ENCODE results near the gene RAB1A.
"Not testable (repeated sequence)": the region's sequence is repeated elsewhere in the genome, so short reads cannot be mapped to it uniquely, and the experiment has no call there.

The RAB1A gene

GRCh38 chr2:65129826-65130663 lies at the start of gene RAB1A:
Gene RAB1A (minus strand): TSS chr2:65130106. CDS start chr2:65129915, 191 bp downstream.
- DNase-seq: peak; percentile 98

DNA sequence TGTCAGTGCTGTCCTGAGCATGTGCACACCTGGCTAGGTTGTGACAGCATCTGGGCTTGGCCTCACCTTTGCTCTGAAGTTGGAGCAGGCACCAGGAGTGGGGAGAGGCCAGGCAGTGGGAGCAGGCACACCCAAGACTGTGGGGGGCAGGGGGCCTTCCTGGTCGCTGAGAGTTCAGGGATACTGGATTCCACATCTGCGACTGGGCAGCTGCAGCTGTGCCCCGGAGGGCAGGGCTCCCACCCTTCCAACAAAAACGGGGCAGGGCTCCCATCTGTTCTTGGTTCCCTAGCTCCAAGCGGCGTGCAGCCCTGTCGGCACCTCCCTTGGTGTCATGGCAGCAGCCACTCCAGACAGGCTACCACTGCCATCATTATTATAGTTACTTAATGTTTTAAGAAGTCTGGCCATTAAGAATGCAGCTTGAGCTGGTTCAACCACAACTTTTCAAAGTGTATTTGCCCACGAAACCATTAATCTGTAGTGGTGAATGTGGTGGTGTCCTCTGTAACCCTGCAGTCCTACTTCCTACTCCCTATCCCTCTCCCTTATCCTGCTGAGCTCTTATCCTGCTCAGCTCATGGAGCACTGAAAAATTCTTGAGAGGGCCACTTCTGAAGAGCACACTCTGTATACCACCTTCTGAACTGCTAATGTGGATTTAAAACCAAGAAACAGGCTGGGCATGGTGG lies 48.0 kb upstream of the RAB1A start:
- DNase-seq: no peak

DNA sequence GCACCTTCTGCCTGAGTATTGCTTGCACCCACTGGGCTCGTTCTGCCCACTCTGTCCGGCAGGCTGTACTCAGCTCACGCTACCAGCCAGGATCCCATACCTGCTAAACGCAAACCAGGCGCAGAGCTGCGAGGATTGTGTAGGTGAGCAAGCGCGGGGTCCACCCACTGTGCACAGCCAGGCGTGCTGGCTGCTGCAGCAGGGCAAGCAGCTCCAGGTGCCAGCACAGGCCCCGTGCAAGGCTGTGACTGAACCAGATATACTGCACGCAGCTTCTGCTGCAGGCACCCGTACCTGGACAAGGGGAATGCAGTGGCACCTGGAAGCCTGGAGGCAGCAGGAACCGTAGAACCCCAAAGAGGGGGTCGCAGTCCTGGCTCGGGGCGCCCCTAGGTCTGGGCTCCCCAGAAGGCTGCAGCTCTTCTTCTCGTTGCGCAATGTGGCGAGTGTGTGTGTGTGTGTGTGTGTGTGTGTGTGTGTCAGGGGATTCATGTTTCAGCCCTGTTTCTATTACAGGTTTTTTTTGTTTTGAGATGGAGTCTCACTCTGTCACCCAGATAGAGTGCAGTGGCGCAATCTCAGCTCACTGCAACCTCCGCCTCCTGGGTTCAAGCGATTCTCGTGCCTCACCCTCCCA lies 46.1 kb upstream of the RAB1A start:
- DNase-seq: no peak

GRCh38 chr2:65174031-65174430 lies 44.1 kb upstream of the RAB1A start:
- not testable (repeated sequence) for DNase-seq

- no peak for DNase-seq
These were observed 43.3 kb upstream of the RAB1A start for GRCh38 chr2:65172994-65173790.

- DNase-seq: not testable (repeated sequence)
These were observed 40.9 kb upstream of the RAB1A start for GRCh38 chr2:65170611-65171477.

DNA sequence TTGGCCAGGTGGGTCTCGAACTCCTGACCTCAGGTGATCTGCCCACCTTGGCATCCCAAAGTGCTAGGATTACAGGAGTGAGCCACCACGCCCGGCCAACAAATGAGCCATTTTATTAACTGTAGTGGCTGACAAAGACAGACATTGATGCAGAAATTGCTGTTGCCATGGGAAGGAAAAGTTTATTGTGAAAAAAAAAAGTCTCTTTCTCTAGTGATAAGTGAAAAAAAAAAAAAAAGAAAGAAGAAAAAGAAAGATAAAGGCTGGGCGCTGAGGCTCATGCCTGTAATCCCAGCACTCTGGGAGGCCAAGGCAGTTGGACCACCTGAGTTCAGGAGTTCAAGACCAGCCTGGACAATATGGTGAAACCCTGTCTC lies 39.8 kb upstream of the RAB1A start:
- DNase-seq: no peak

DNA sequence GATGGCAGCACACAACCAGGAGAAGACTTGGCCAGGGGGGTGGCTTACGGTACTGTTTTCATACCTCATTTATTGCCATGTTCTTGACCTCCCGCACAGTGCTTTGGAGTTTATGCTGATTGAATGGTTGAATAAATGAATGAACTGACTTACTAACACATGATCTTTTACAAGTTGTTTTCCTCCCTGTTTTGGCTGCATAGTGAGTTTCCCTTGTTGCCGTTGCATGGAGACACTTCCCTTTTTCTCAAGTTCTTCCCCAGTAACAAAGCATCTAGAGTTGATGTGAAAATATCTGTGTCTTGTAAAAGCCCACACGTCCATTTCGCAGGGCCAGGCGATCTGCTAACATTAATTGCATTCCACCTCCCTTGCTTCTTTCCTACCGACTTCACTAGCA lies 35.7 kb upstream of the RAB1A start:
- DNase-seq: no peak

GRCh38 chr2:65164426-65164891 lies 34.6 kb upstream of the RAB1A start:
- DNase-seq: no peak

DNA sequence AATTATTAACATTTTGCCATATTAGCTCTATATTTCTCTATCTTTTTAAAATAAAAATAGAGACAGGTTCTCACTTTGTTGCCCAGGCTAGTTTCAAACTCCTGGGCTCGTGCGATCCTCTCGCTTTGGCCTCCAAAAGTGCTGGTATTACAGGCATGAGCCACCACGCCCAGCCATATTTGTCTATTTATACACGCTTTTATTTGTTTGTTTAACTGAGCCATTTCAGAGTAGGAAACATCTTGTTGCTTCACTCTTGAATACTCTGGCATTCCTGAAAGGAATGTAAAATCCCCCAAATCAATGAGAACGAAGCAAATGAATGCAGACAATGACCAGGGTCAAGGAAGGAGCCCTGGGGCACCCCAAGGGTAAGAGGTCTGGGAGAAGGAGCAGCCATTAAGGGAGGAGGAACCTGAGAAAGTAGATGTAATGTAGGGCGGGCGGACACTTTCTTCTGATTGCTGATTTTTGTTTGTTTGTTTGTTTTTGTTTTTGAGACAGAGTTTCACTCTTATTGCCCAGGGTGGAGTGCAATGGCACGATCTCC lies 31.7 kb upstream of the RAB1A start:
- DNase-seq: no peak

GRCh38 chr2:65159906-65160305 lies 30.0 kb upstream of the RAB1A start:
- no peak for DNase-seq

DNA sequence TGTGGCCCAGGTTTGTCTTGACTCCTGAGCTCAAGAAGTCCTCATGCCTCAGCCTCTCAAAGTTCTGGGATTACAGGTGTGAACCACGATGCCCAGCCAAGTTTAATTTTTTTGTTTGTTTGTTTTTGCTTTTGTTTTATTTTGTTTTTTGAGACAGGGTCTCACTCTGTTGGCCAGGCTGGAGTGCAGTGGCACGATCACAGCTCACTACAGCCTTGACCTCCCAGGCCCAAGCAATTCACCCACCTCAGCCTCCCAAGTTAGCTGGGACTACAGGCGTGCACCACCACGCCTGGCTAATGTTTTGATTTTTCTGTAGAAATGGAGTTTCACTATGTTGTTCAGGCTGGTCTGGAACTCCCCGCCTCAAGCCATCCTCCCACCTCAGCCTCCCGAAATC lies 29.4 kb upstream of the RAB1A start:
- DNase-seq: no peak

DNA sequence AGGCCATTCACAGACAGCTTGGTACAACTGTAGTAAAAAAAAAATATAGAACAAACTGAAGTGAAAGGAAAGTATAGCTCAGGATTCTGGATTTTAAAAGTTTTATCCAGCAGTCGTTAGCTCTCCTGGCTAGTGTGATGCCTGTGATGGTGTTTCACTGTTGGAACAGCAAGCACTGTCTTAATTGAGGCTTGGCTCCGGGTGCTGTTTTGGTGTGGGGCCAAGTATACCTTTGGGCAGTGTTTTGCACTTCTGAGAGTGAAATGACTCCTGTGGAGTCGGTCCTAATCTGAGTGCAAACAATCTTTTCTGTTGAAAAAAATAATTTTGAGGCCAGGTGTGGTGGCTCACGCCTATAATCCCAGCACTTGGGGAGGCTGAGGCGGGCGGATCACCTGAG lies 28.7 kb upstream of the RAB1A start:
- no peak for DNase-seq

GRCh38 chr2:65157856-65158255 lies 27.9 kb upstream of the RAB1A start:
- not testable (repeated sequence) for DNase-seq

GRCh38 chr2:65156041-65156440 lies 26.1 kb upstream of the RAB1A start:
- DNase-seq: no peak

- DNase-seq: no peak
These were observed 23.6 kb upstream of the RAB1A start for GRCh38 chr2:65153515-65153914.

- no peak for DNase-seq
These were observed 16.2 kb upstream of the RAB1A start for GRCh38 chr2:65146078-65146477.

DNA sequence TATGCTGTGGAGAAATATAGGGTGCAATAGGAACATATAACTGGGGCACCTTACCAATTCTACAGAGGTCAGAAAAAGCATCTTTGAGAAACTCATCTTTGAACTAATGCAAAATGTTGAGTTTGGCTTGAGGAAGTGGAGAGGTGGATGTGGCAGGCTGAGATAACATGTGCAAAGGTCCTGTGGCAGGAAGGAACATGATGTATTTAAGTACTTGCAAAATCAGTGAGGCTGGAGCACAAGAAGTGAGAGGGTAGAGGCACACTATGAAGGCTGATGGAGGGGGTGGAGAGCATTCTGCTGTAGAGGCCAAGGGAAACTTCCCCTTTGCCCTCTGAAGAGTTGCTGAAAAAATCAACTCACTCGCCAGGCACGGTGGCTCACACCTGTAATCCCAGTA lies 14.7 kb upstream of the RAB1A start:
- no peak for DNase-seq

GRCh38 chr2:65142515-65142914 lies 12.6 kb upstream of the RAB1A start:
- no peak for DNase-seq

DNA sequence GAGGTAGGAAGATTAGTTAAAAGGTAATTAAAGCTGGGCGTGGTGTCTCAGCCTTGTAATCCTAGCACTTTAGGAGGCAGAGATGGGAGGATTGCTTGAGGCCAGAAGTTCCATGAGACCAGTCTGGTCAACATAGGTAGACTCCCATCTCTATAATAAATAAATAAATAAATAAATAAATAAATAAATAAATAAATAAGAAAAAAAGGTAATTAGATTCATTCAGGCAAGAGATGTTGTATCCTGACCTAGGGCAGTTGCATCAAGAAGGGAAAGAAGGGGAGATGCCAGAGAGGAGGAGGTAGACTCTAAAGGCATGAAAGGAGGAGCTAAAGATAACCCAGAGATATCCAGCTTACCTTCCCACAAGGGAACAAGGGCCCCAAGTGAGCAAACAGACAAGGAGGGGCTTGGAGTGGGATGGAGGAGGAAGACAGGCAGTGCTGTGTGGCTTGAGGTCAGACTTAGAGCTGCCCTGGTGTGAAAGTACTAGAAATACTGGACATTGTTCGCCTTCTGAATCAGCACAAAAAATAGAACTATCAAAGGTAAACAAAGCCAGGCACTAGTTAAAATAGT lies 7.4 kb upstream of the RAB1A start:
- DNase-seq: no peak

DNA sequence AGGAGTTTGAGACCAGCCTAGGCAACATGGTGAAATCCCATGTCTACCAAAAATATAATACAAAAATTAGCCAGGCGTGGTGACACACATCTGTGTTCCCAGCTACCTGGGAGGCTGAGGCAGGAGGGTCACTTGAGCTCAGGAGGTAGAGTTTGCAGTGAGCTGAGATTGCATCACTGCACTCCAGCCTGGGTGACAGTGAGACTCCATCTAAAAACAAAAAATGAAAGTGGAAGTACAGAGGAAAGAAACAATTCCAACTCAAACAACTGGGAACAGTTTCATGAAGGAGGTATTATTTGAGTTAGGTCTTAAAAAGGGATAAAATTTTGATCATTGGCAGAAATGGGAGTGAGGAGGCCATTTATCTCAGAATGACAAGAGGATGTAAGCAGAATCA lies 6.3 kb upstream of the RAB1A start:
- no peak for DNase-seq

Data from NCI-H1105 (cell line).